ENCODE data around the gene FTCD. TPM values are rescaled to one million over a fixed set of nuclear protein-coding genes. Genes with fewer than 3 reads are reported as not detected.

FTCD gene
- total RNA-seq, 1 donor from 2014 or later = 0.33 TPM

DNA sequence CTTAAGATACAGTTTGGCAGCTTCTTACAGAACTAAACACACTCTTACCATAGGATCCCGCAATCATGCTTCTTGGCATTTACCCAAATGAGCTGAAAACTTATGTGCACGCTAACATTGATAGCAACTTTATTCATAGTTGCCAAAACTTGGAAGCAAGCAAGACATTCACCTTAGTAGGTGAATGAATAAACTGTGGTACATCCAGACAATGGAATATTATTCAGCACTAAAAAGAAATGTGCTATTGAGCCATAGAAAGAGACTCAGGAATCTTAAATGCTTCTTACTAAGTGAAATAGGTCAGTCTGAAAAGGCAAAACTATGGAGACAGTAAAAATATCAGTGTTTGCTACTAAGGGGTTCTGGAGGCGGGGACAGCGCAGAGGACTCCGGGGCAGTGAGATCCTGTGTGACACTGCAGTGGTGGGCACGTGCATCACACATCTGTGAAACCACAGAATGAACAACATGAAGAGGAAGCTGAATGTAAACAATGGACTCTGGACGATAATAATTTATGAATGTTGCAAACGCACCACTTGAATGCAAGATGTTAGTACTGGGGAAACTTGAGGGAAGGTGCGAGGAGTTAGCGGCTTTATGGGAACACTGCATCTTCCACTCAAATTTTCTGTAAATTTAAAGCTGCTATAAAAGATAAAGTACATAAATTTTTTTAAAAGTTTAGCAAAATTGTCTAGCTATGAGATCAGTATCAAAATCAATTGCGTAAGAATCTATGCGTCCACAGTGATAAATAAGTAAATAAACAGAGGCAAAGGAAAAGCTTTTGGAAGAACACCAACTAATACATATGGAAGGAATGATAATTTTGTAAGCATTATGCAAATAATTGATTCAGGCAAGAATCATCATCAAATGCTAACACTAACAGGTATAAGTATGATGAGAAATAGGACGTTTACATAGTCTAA, 44.3 kb upstream of the FTCD start:
- peaks cover 3% of the 10 kb centered on the region for H3K36me3 ChIP-seq (ENCODE audit: control insufficient read depth, insufficient read depth, low read length)
- no peaks in the 10 kb centered on the region for H3K27me3 ChIP-seq (ENCODE audit: control insufficient read depth, insufficient read depth, low read length)
- no peak for DNase-seq (ENCODE audit: low read depth)
- TF ChIP-seq CTCF (IDR thresholded peaks at IDR 0.05; ENCODE audit: insufficient read depth, low read length, poor library complexity, severe bottlenecking) = no peak
- no peak overlapping the region for H3K4me3 ChIP-seq (ENCODE audit: low read depth, low read length)

- no peaks in the 10 kb centered on the region for H3K27me3 ChIP-seq (ENCODE audit: control insufficient read depth, insufficient read depth, low read length)
- no peak for DNase-seq (ENCODE audit: low read depth)
- no peak for TF ChIP-seq CTCF (IDR thresholded peaks at IDR 0.05; ENCODE audit: insufficient read depth, low read length, poor library complexity, severe bottlenecking)
- no peak overlapping the region for H3K4me3 ChIP-seq (ENCODE audit: low read depth, low read length)
- peaks cover 6% of the 10 kb centered on the region for H3K36me3 ChIP-seq (ENCODE audit: control insufficient read depth, insufficient read depth, low read length)
Observed at GRCh38 chr21:46196733-46197132, 41.4 kb upstream of the FTCD start.

DNA sequence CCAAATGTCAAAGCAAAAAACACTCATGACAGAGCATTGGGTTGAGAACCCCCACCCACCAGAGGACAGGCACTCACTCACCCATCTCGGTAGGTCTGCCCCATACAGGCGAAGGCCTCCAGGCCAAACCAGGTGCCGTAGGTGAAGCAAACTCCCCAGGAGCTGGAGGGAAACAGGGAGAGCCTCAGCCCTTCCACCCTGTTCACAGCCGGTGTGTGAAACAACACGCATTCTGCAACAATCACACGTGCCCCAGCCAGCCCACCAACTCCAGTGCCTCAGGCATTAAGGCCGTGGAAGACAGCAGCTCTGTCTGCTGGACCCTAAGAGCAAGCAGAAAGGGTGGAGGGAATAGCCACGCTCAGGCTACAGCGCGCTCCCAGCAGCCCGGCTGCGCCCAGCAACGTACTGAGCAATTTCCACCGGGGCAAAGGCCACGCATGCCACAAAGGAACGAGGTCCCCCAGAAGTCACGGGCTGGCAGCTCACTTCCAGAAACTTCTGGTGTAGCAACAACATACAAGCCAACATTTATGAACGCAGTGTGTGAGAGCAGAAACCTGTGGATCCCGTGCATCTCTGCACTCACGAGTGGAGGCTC, 40.3 kb upstream of the FTCD start:
- peaks cover 6% of the 10 kb centered on the region for H3K36me3 ChIP-seq (ENCODE audit: control insufficient read depth, insufficient read depth, low read length)
- no peak for TF ChIP-seq CTCF (IDR thresholded peaks at IDR 0.05; ENCODE audit: insufficient read depth, low read length, poor library complexity, severe bottlenecking)
- H3K4me3 ChIP-seq (ENCODE audit: low read depth, low read length) = no peak overlapping the region
- no peak for DNase-seq (ENCODE audit: low read depth)
- no peaks in the 10 kb centered on the region for H3K27me3 ChIP-seq (ENCODE audit: control insufficient read depth, insufficient read depth, low read length)

DNA sequence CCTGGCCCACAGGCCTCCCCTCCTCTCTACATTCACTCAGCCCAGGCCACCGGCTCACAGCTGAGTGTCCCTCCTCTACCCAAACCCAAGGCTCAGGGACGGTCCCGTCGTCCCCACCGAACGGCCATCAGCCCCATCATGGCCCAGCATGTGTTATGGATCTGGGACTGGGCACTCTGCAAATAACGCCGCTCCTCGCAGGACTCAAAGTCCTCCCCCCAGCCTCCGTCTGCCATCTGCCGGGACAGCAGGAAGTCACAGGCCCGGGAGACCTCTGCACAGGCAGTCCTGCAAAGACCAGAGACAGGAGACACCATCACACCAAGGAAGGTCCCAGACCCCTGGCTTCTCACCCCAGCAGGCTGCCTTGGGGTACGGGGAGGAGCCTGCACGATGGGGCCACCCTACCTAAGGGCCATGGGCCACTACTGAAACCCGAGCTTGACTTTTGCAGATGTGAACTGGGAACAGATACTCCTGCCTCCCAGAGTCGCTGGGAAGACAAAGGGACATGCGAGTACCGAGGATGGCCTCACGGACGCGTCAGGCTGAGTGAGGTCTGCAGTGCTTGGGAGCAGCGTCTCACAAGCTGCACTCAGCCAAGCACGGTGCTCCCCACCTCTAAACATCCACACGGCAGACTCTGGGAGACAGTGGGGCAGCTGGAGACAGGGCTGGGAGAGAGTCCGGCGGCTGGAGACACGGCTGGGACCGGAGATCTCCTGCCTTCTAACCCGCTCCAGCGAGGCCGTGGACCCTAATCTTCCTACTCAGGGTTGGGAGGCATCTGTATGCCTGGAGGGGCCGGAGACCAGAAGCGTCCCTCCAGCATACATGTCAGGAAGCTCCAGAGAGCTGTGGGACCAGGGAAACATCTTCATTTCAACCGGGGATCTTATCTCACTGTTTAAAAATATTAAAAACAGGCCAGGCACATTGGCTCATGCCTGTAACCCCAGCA, 39.3 kb upstream of the FTCD start:
- TF ChIP-seq CTCF (IDR thresholded peaks at IDR 0.05; ENCODE audit: insufficient read depth, low read length, poor library complexity, severe bottlenecking) = no peak
- H3K27me3 ChIP-seq (ENCODE audit: control insufficient read depth, insufficient read depth, low read length) = no peaks in the 10 kb centered on the region
- no peak overlapping the region for H3K4me3 ChIP-seq (ENCODE audit: low read depth, low read length)
- no peak for DNase-seq (ENCODE audit: low read depth)
- H3K36me3 ChIP-seq (ENCODE audit: control insufficient read depth, insufficient read depth, low read length) = peaks cover 6% of the 10 kb centered on the region

GRCh38 chr21:46193829-46194373, 38.5 kb upstream of the FTCD start:
- H3K27me3 ChIP-seq (ENCODE audit: control insufficient read depth, insufficient read depth, low read length) = no peaks in the 10 kb centered on the region
- TF ChIP-seq CTCF (IDR thresholded peaks at IDR 0.05; ENCODE audit: insufficient read depth, low read length, poor library complexity, severe bottlenecking) = no peak
- peaks cover 6% of the 10 kb centered on the region for H3K36me3 ChIP-seq (ENCODE audit: control insufficient read depth, insufficient read depth, low read length)
- no peak overlapping the region for H3K4me3 ChIP-seq (ENCODE audit: low read depth, low read length)
- DNase-seq (ENCODE audit: low read depth) = no peak
